GM20431 (cell line): ENCODE data around the gene PLCB3.

Experiments used
- in situ Hi-C: fragments of 300-500 bp; cut with MseI, MboI; formaldehyde crosslinking; loops from one replicate; pipeline ENCODE4 v1.15.0; 2020; ENCODE audit warnings: low sequenced_read_pairs; ENCODE audit not compliant: unreplicated experiment

PLCB3 gene

DNA sequence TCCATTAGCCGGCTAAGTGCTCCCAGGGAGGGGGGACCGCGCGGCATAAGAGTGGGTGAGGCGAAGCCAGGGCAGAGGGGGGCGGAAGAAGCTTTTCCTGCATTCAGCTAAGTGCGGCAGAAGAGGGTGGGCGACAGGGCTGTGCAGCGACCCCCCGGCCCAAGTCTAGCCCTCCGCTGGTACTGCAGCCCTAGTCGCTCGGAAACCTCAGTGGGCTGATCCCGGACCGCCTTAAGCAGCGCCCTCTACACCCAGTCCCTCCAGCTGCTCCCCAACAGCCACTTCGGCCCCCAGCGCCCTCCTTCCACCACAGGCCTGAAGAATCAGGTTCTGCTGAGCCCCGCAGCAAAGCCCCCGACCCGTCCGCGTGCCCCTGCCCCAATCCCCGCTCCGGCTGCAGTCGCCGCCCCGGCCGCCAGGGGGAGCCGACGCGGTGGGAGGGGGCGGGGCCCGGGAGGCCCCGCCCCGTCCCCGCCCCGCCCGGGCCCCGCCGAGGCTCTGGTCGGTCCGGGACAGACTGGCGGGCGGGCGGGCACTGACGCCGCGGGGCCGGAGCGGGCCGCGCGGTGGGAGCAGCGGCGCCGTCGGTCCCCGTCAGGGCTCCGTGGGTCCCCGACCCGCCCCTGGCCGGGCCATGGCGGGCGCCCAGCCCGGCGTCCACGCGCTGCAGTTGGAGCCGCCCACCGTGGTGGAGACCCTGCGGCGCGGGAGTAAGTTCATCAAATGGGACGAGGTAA, at the start of gene PLCB3:
TSS of gene PLCB3 (plus strand) at position 515 of the 737 bp plus-strand sequence. CDS start at position 635, 120 bp downstream.
- in situ Hi-C loops = no loop called here

DNA sequence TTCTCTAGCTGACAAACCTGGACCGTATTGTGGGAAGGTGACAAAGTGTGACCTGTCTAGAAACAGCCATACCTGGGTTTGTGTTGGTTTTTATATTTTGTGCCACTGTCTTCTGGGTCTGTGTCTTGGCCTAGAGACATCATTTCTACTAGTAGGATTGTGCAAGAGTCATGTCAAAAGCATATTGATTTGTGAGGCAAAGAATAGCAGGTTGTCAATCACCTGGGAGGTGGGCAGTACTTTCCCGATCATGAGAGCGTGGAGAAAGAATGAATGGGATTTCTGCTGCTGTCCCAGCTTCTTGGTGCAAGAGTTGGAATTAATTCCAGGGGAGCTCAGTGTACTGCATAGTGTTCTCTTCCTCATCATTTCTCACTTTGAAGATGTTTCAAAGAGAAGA, 49.8 kb upstream of the PLCB3 start:
- in situ Hi-C loops = no loop called here

DNA sequence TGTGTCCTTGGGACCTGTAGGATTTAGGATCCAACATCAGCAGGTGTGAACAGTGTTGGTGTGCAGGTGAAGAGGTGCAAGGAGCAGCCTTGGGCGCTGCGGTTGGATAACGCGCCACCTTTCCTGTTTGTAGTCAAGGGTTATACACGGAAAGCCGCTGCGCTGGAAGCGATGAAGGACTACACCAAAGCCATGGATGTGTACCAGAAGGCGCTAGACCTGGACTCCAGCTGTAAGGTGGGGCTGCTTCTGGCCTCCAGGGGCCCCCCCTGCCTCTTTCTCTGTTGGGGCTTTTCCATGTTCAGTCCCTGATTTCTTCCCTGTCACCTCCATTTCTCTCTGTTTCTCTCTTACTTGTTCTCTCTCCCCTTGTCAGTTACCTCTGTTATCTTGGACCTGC, 48.3 kb upstream of the PLCB3 start:
- in situ Hi-C loops = no loop called here

DNA sequence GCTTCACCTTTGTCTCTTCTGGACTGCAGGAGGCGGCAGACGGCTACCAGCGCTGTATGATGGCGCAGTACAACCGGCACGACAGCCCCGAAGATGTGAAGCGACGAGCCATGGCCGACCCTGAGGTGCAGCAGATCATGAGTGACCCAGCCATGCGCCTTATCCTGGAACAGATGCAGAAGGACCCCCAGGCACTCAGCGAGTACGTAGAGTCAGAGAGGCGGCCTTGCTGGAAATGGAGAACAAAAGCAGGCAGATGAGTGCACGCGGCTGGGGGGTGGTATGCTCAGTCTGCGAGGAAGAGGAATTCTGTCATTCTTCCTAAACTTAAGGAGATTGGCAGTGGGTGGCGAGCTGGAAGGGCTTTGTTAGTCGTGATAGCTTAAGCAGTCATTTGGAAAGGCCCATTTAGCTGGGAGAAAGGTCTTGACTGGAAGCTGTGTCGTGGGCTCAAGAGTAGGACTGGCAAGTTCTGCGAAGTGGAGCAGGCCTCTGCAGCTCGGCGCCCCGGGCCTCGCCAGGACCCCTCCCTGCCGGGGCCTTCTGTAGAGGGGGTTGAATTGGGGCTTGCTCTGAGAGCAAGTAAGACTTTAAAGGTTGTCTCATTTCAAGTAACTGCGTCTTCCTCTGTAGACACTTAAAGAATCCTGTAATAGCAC, 47.8 kb upstream of the PLCB3 start:
- in situ Hi-C loops = no loop called here

DNA sequence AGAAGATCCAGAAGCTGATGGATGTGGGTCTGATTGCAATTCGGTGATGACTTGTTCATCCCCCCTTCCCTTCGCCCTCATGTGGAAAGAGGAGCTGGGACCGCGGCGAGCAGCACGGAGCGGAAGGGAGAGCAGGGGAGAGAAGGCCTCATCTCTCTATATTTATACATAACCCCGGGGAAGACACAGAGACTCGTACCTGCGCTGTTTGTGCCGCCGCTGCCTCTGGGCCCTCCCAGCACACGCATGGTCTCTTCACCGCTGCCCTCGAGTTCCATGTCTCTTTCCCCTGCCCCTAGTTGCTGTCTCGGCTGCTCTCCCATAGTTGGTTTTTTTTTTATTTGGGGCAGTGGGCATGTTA, 47.3 kb upstream of the PLCB3 start:
- in situ Hi-C loops = no loop called here

DNA sequence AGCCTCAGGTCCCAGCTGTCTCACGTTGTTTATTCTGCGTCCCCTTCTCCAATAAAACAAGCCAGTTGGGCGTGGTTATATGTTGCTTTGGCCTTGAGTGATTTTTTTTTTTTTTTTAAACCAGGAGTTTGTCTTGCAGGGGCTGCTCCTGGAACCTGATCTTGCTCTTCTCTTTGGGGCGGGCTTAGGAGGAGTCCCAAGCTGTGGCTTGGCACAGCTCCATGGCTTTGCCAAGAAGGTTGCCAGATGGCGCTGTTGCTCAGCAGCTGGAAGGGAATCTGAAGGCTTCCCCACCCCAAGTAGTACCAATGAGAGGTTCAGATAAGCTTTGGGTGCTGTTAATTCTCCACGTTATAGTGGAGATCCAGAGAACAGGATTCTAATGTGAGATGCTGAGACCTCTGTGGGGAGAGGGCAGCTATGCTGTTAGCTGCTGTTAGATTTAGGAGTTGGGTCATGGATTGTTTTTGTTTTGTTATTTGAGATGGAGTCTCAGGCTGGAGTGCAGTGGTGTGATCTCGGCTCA, 46.8 kb upstream of the PLCB3 start:
- in situ Hi-C loops = no loop called here

DNA sequence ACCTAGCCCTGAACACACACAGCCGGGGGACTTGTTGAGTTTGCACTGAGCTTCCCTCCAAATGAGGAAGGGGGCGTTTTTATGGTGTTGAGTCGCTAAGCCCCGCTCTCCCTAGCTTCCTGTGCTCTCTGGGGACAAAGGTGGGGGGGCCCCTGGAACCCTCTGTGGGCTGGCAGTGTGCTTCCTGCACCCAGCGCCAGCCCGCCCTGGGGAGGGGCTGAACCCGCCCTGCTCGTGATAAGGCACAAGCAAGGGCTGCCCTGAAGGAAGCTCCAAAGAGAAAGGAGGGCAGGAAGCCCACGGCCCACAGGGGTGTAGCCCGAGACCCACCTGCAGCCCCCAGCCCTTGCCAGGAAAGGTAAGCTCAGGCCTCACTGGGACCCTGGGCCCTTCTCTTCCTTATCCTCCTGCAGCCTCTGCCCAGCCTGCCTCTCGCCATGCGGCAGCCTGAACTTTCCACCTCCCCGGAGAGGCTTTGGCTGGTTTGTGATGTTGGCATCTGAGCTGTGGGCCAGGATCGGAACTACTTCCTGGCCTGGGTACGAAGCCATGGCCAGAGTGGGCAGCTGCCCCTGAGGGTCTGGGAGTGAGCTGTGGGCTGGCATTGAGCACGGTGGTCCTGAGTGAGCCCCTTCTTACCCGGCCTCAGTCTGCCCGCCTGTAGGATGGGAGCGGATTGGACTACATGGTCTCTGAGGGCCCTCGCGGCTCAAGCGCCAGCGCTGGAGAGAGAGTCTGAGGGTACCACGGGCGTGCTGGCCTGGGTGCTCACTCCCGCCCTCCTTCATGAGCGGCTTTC, 44.7 kb upstream of the PLCB3 start, which contains the start of gene FERMT3:
TSS of gene FERMT3 (plus strand) at position 265 of the 799 bp plus-strand sequence. CDS start 644 bp downstream, outside the sequence.
- in situ Hi-C loops = no loop called here

DNA sequence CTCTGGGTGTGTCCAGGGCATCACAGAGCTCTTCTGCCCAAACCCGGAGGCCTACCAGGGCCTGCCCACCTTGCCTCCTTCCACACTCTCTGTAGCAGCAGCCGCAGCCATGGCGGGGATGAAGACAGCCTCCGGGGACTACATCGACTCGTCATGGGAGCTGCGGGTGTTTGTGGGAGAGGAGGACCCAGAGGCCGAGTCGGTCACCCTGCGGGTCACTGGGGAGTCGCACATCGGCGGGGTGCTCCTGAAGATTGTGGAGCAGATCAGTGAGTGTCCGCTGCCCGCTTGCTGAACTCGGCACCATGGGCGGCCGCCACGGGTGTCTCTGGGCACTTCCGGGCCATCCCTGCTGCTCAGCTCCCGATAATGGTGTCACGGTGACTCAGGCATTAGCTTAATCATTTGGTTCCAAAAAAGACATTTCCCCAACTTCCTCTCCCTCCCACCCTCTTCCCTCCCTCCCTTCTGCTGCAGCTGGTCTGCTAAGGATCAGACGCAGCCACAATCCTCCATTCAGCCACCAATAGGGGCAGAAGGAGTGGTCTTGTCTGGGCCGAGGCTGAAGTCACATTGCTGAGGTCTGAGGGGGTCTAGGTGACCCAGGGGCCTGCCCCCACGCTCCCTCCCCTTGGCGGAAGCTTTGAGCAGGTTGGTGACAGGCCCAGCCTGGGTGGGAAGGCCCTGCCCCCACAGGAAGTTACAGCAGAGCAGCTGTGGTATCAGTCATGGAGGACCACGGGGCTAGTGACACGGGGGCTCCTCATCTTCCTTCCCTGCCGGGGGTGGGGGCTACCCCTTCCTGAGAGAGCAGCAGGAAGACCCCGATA, 43.9 kb upstream of the PLCB3 start:
- in situ Hi-C loops = no loop called here

DNA sequence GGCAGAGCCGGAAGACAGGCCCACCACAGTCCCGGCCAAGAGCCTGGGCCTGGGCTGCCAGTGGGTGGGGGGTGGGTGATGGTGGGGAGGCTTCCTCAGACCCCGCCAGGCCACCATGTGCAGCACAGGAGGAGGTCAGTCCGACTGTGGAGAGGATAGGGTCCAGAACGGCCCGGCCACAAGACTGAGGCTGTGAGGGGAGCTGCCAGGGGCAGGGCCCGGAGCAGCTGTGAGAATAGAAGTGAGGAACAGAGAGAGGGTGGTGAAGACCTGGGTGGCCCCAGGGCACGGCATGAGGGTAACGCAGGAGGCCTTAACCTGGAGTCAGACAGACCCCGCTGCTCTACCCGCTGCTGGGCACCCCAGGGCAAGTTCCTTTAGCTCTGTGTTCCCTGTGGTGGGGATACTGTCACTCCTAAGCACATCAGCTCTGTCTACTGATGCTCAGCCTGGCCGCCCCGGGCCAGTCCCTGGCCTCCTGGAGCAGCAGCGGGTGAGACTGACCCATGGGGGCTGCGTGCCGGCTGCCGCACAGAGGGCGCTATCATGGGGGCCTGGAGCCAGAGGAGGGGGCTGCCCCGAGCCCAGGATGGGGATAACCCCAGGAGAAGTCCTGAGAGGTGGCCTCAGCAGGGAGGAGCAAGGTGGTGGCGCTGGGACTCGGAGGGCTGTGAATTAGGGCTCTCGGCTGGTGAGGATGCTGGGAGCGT, 43.1 kb upstream of the PLCB3 start:
- in situ Hi-C loops = no loop called here

DNA sequence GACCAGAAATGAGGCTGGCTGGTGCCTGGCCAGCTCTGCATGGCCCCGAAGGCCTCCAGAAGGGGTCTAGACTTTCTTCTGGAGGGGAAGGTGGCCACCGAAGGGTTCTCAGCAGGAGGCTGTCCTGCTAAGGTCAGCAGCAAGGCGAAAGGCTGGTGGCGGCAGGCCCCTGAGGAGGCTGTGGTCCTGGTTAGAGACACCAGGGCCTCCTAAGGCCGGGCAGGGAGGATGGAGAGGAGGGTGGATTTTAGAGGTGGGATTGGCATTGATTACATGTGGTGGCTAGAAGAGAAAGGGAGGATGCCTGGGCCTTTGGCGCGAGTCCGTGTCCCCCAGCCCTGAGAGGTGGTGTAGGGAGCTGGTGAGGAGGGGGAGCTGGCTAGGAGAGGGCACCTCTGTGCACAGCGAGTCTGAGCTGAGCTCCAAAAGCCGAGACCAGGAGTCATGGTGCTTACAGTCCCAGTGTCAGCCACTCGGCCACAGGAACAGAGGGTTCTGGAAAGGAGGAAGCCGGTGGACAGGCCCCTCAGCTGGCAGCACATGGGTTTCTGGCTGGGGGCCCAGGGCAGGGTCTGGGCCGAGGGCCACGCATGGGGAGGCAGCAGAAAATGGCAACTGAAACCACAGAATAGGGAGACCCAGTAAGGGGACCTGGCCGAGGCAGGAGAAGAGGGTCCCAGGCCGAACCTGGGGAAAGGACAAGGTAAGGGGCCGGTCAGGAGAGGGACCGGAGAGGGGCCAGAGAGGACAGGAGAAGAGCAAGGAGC, 42.4 kb upstream of the PLCB3 start:
- in situ Hi-C loops = no loop called here

DNA sequence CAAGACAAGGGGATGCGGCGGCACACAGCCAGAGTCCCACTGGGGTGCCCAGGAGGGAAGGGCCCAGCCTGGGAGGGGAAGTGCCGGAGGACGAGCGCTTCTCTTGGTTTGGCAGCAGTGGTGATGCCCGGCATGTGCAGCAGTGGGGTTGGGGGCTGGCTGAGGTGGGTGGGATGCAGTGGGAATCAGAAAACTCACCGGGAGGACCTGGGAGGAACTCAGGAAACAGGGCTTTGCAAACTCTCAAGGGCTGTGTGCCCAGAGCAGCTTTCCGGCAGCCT, 41.8 kb upstream of the PLCB3 start:
- in situ Hi-C loops = no loop called here

DNA sequence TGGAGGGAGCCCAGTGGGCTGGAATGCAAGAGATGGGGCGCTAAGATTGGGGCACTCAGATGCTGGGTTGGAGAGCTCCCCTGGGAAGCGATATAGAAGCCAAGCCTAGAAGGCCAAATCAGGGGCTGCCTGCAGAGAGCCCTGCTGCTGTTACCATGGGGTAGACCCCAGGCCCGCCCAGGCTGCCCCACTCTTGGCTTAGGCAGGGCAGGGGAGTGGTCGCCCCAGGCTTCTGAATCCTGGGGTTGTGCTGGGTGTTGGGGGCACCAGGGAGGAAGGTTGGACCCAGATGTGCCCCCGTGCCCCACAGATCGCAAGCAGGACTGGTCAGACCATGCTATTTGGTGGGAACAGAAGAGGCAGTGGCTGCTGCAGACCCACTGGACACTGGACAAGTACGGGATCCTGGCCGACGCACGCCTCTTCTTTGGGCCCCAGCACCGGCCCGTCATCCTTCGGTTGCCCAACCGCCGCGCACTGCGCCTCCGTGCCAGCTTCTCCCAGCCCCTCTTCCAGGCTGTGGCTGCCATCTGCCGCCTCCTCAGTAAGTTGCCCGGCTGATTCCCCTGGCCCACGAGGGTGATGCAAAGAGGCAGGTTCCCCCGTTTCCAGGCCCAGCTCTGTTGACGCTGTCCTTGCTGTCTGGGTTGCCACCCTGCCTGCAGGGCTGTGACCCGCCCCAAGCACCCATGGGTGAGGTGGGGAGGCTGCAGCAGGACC, 40.9 kb upstream of the PLCB3 start:
- in situ Hi-C loops = no loop called here

DNA sequence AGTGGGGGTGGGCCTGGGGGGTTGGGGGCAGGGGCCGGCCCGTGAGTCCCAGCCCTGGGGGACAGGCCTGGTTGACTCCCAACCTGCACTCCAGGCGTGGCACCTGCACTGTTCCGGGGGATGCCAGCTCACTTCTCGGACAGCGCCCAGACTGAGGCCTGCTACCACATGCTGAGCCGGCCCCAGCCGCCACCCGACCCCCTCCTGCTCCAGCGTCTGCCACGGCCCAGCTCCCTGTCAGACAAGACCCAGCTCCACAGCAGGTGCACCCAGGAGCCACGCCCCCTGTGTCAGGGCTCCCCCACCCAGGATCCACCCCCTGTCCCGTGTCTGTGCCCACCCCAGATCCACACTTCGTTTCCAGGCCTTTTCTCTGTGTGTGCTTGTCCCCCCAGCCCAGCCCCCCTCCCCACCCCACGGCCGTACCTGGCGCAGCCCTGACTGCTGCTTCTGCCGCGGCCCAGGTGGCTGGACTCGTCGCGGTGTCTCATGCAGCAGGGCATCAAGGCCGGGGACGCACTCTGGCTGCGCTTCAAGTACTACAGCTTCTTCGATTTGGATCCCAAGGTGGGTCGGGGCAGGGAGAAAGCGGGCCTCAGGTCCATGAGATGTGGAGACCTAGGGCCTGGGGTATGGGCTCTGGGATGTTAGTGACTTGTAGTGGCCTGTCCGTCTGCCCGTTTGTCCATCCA, 40.0 kb upstream of the PLCB3 start:
- in situ Hi-C loops = no loop called here

DNA sequence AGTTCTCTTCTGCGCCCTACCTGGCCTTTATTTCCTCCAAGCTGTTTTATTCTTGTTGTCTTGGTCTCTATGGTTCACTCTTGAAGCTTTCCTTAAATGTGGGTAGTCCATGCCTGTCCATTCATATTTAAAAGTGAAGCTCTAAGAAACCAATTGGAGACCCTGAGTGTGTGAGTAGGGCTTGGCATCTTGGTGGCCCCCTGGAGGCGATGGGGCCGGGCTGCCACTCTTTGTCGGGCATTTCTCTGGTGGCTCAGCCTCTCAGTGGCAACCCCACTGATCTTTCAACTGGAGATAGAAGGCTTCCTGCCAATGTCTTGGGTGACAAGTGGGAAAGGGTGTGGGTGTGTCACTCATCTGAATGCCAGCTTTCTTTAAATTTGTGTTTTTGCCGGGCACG, 34.5 kb upstream of the PLCB3 start:
- in situ Hi-C loops = no loop called here

DNA sequence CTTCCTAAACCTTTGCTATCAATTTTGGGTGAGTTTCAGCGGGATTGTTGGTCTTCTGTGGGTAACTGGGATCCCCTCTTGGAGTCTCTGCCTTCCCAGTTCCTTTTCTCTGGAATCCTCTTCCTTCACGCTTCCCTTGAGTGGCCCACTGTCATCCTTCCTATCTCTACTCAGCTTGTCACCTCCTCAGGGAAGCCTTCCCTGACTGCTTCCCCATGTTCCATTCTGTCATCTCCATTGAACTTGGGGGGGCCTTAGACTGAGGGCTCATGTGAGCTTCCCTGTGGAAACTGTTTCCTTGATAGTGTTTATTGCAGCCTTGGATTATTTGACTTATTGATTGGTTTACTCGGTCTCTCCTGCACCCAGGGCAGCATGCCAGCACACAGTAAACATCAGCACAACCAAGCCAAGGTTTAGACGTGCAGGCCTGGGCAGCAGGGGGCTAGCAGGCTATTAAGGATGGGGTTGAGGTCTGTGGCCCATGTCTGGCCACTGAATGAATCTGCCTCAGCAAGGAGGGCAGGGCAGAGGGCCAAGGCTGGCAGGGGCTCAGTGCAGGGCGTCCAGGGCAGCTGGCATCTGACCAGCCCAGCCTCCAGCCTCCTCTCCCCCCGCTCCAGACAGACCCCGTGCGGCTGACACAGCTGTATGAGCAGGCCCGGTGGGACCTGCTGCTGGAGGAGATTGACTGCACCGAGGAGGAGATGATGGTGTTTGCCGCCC, 32.5 kb upstream of the PLCB3 start:
- in situ Hi-C loops = no loop called here

DNA sequence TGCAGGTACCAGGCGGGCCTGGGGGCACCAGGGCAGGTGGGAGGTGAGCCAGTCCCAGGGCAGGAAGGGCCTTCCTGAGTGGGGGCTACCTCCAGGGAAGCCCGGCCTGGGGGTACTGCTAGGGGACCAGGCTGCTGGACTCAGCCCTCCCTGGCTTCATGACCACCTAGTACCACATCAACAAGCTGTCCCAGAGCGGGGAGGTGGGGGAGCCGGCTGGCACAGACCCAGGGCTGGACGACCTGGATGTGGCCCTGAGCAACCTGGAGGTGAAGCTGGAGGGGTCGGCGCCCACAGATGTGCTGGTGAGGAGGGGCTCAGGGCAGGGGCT, 32.0 kb upstream of the PLCB3 start:
- in situ Hi-C loops = no loop called here

DNA sequence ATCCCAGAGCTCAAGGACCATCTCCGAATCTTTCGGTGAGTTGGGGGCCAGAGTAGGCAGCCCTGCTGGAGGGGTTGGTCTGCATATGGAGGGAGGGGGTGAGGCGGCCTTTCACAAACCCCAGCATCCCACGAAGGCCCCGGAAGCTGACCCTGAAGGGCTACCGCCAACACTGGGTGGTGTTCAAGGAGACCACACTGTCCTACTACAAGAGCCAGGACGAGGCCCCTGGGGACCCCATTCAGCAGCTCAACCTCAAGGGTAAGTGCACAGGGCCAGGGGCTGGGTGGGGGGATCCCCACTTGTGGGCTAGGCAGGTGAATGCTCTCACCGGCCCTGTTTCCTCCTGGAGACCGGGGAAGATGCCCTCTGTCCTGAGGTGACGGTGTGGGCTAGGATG, 31.6 kb upstream of the PLCB3 start:
- in situ Hi-C loops = no loop called here
